HUES64 (cell line): ENCODE data around the gene THRAP3. TPM values are rescaled to one million over a fixed set of nuclear protein-coding genes. Genes with fewer than 3 reads are reported as not detected.
A peak's percentile ranks its signal among the peaks of the same experiment; 100 is the strongest.

Experiments
- H3K27ac ChIP-seq: 2 replicates; pipeline ENCODE4 v1.7.0; 2013; ENCODE audit warnings: low read depth, low read length, inconsistent platforms
- H3K27me3 ChIP-seq: 2 replicates; pipeline ENCODE4 v1.6.1; 2013; ENCODE audit warnings: mild to moderate bottlenecking, low read length; ENCODE audit not compliant: insufficient read depth
- H3K36me3 ChIP-seq: 2 replicates; pipeline ENCODE4 v1.6.1; 2013; ENCODE audit warnings: mild to moderate bottlenecking, low read length; ENCODE audit not compliant: insufficient read depth
- H3K4me1 ChIP-seq: 2 replicates; pipeline ENCODE4 v1.6.1; 2013; ENCODE audit warnings: mild to moderate bottlenecking, low read length, moderate library complexity; ENCODE audit not compliant: insufficient read depth
- H3K4me3 ChIP-seq: 2 replicates; pipeline ENCODE4 v1.5.1; 2013; ENCODE audit warnings: mild to moderate bottlenecking, low read length, moderate library complexity
- H3K9ac ChIP-seq: 2 replicates; pipeline ENCODE4 v1.6.1; 2013; ENCODE audit warnings: mild to moderate bottlenecking, low read depth, low read length
- H3K9me3 ChIP-seq: 2 replicates; pipeline ENCODE4 v1.6.1; 2013; ENCODE audit warnings: low read depth, low read length; ENCODE audit not compliant: insufficient read depth
- WGBS: fragments of 150-250, 120-280 bp; methylation state at CpG from one replicate; pipeline ENCODE4 v1.1.7; 2013; ENCODE audit warnings: missing lambda C conversion rate; 5-methylcytosine and 5-hydroxymethylcytosine counted together
- polyA plus RNA-seq, 2 experiments: library from polyadenylated mRNA; stranded (reverse); fragments of 50-300 nt; gene quantifications; one replicate each; pipeline ENCODE4 v1.2.3, GENCODE V29; 2013

The THRAP3 gene
- polyA plus RNA-seq (2013, experiment 1 of 2): 109 TPM
- 109 TPM for polyA plus RNA-seq (2013, experiment 2 of 2)

GRCh38 chr1:36223996-36224536, at the start of gene THRAP3:
TSS of gene THRAP3 (plus strand) at chr1:36224443. CDS start at chr1:36282564, 58,121 bp downstream.
- Histone ChIP-seq H3K9me3 (no peaks in the 10 kb centered on the region), H3K27ac (peak within 1 kb of the TSS; percentile 95), H3K4me1 (peaks cover 14% of the 10 kb centered on the region; the same call in 1 of the 2 replicates), H3K27me3 (no peaks in the 10 kb centered on the region), H3K4me3 (peak within 1 kb of the TSS; percentile 87), H3K36me3 (peaks cover 27% of the 10 kb centered on the region), H3K9ac (peak within 1 kb of the TSS; percentile 93)
- under 1% methylated on average over 45 of the region's 45 CpGs for WGBS

GRCh38 chr1:36174713-36175112, 49.5 kb upstream of the THRAP3 start:
- Histone ChIP-seq H3K27ac (no peak overlapping the region), H3K4me1 (peaks cover 14% of the 10 kb centered on the region; the same call in 1 of the 2 replicates), H3K9me3 (no peaks in the 10 kb centered on the region), H3K4me3 (no peak overlapping the region), H3K9ac (peak overlapping the region; percentile 5; the same call in 1 of the 2 replicates), H3K36me3 (peaks cover 48% of the 10 kb centered on the region), H3K27me3 (no peaks in the 10 kb centered on the region)
- WGBS: 80% methylated on average over 11 of the region's 11 CpGs

- WGBS: 91% methylated on average over 11 of the region's 11 CpGs
- Histone ChIP-seq H3K4me3 (peak overlapping the region; percentile 39; the same call in 1 of the 2 replicates), H3K27ac (0 out of 2 replicates have a peak overlapping the region, but pooled peaks have one; percentile 10), H3K9ac (peak overlapping the region; percentile 43; the same call in 1 of the 2 replicates), H3K4me1 (peaks cover 14% of the 10 kb centered on the region; the same call in 1 of the 2 replicates), H3K9me3 (no peaks in the 10 kb centered on the region), H3K36me3 (peaks cover 55% of the 10 kb centered on the region), H3K27me3 (no peaks in the 10 kb centered on the region)
Observed at GRCh38 chr1:36175137-36176095, 48.8 kb upstream of the THRAP3 start.

GRCh38 chr1:36176106-36176949, 47.9 kb upstream of the THRAP3 start:
- H3K9ac ChIP-seq: peak overlapping the region; percentile 43; the same call in 1 of the 2 replicates
- WGBS: 86% methylated on average over 76 of the region's 76 CpGs
- no peaks in the 10 kb centered on the region for H3K9me3 ChIP-seq
- H3K27ac ChIP-seq: no peak overlapping the region
- H3K4me3 ChIP-seq: peak overlapping the region; percentile 39; the same call in 1 of the 2 replicates
- H3K4me1 ChIP-seq: peaks cover 14% of the 10 kb centered on the region; the same call in 1 of the 2 replicates
- no peaks in the 10 kb centered on the region for H3K27me3 ChIP-seq
- H3K36me3 ChIP-seq: peaks cover 61% of the 10 kb centered on the region

GRCh38 chr1:36177589-36178431, 46.4 kb upstream of the THRAP3 start:
- Histone ChIP-seq H3K4me3 (peak overlapping the region; percentile 61), H3K9me3 (no peaks in the 10 kb centered on the region), H3K36me3 (peaks cover 52% of the 10 kb centered on the region), H3K27ac (peak overlapping the region; percentile 72; the same call in 1 of the 2 replicates), H3K27me3 (no peaks in the 10 kb centered on the region), H3K4me1 (peaks cover 14% of the 10 kb centered on the region; the same call in 1 of the 2 replicates), H3K9ac (peak overlapping the region; percentile 71)
- 41% methylated on average over 33 of the region's 33 CpGs for WGBS

- Histone ChIP-seq H3K9ac (peak overlapping the region; percentile 71), H3K9me3 (no peaks in the 10 kb centered on the region), H3K27me3 (no peaks in the 10 kb centered on the region), H3K4me1 (peaks cover 14% of the 10 kb centered on the region; the same call in 1 of the 2 replicates), H3K36me3 (peaks cover 44% of the 10 kb centered on the region), H3K4me3 (peak overlapping the region; percentile 61), H3K27ac (peak overlapping the region; percentile 72; the same call in 1 of the 2 replicates)
- 14% methylated on average over 62 of the region's 62 CpGs for WGBS
Observed at GRCh38 chr1:36178471-36179219, 45.6 kb upstream of the THRAP3 start.

- H3K9ac ChIP-seq: no peak overlapping the region
- H3K4me1 ChIP-seq: peaks cover 14% of the 10 kb centered on the region; the same call in 1 of the 2 replicates
- no peaks in the 10 kb centered on the region for H3K27me3 ChIP-seq
- H3K36me3 ChIP-seq: peaks cover 39% of the 10 kb centered on the region
- WGBS: 67% methylated on average over 19 of the region's 19 CpGs
- H3K27ac ChIP-seq: no peak overlapping the region; the same call in 1 of the 2 replicates
- H3K9me3 ChIP-seq: no peaks in the 10 kb centered on the region
- H3K4me3 ChIP-seq: peak overlapping the region; percentile 26; the same call in 1 of the 2 replicates
Observed at GRCh38 chr1:36179220-36179600, 45.0 kb upstream of the THRAP3 start.

- no peak overlapping the region for H3K4me3 ChIP-seq
- no peak overlapping the region for H3K27ac ChIP-seq
- 39% methylated on average over 2 of the region's 2 CpGs for WGBS
- no peak overlapping the region for H3K9ac ChIP-seq
- H3K9me3 ChIP-seq: no peaks in the 10 kb centered on the region
- peaks cover 25% of the 10 kb centered on the region for H3K36me3 ChIP-seq
- H3K4me1 ChIP-seq: peaks cover 5% of the 10 kb centered on the region; the same call in 1 of the 2 replicates
- H3K27me3 ChIP-seq: no peaks in the 10 kb centered on the region
Observed at GRCh38 chr1:36182734-36183133, 41.5 kb upstream of the THRAP3 start.

GRCh38 chr1:36183309-36183856, 40.9 kb upstream of the THRAP3 start:
- H3K27ac ChIP-seq: no peak overlapping the region
- 93% methylated on average over 2 of the region's 2 CpGs for WGBS
- H3K4me1 ChIP-seq: peaks cover 7% of the 10 kb centered on the region; the same call in 1 of the 2 replicates
- no peak overlapping the region for H3K9ac ChIP-seq
- no peaks in the 10 kb centered on the region for H3K27me3 ChIP-seq
- H3K36me3 ChIP-seq: peaks cover 25% of the 10 kb centered on the region
- H3K4me3 ChIP-seq: no peak overlapping the region
- H3K9me3 ChIP-seq: no peaks in the 10 kb centered on the region
